ENCODE measurements around the gene COQ8A. TPM values are rescaled to one million over a fixed set of nuclear protein-coding genes. Genes with fewer than 3 reads are reported as not detected.

The COQ8A gene
- total RNA-seq, 4 donors from 2014 or later, result 53.4 to 97.5 (median 72.7) TPM

GRCh38 chr1:226976978-226977642 is 37.0 kb downstream of the COQ8A start:
- WGBS, 2 donors, result 84 to 92% methylated on average over 15 to 21 of the region's 21 CpGs
- no peak overlapping the region for H3K4me3 ChIP-seq (ENCODE audit: low read depth, poor library complexity, severe bottlenecking)
- peak in 1 of 2 donors; percentile 75 for DNase-seq (ENCODE audit: low spot score in 2 of 2)
- intact Hi-C loops (cut with DNase I; ENCODE audit: low total_unique reads), result no loop called here
- TF ChIP-seq, protein P1, sequence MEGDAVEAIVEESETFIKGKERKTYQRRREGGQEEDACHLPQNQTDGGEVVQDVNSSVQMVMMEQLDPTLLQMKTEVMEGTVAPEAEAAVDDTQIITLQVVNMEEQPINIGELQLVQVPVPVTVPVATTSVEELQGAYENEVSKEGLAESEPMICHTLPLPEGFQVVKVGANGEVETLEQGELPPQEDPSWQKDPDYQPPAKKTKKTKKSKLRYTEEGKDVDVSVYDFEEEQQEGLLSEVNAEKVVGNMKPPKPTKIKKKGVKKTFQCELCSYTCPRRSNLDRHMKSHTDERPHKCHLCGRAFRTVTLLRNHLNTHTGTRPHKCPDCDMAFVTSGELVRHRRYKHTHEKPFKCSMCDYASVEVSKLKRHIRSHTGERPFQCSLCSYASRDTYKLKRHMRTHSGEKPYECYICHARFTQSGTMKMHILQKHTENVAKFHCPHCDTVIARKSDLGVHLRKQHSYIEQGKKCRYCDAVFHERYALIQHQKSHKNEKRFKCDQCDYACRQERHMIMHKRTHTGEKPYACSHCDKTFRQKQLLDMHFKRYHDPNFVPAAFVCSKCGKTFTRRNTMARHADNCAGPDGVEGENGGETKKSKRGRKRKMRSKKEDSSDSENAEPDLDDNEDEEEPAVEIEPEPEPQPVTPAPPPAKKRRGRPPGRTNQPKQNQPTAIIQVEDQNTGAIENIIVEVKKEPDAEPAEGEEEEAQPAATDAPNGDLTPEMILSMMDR (IDR thresholded peaks at IDR 0.05), result no peak
- TF ChIP-seq POLR2A (IDR thresholded peaks at IDR 0.05), result no peak

- DNase-seq (ENCODE audit: low spot score in 2 of 2), result peak in 1 of 2 donors; percentile 58
- TF ChIP-seq, protein P1 (IDR thresholded peaks at IDR 0.05), result no peak
- no peak for TF ChIP-seq POLR2A (IDR thresholded peaks at IDR 0.05)
- WGBS, 2 donors, result 92 to 97% methylated on average over 20 of the region's 20 CpGs
These were observed 37.7 kb downstream of the COQ8A start for GRCh38 chr1:226977643-226978431.

DNA sequence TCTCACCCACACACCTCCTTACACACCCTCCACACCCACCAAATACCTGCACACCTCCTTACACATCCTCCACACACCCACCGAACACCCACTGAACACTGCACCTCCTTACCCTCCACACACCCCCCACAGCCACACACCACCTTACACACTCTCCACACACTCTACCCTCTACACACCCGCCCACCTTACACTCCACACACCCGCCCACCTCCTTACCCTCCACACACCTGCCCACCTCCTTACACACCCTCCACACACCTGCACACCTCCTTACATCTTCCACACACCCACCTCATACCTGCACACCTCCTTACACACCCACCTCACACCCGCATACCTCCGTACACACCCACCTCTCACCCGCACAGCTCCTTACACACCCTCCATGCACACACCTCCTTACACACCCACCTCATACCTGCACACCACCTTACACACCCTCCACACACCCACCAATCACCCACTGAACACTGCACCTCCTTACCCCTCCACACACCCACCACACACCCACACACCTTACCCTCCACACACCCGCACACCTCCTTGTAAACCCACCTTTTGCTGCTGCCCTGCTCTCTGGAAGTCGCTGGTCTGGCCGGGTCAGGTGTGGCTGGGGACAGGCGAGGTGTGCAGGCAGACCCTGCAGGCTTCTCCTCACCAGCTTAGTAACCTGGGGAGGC is 38.5 kb downstream of the COQ8A start:
- peak in 1 of 2 donors; percentile 65 for DNase-seq (ENCODE audit: low spot score in 2 of 2)
- intact Hi-C loops (cut with DNase I; ENCODE audit: low total_unique reads), result no loop called here
- H3K4me3 ChIP-seq (ENCODE audit: low read depth, poor library complexity, severe bottlenecking), result no peak overlapping the region
- WGBS, 2 donors, result 94 to 95% methylated on average over 10 of the region's 10 CpGs
- TF ChIP-seq, protein P1 (IDR thresholded peaks at IDR 0.05), result no peak
- TF ChIP-seq POLR2A (IDR thresholded peaks at IDR 0.05), result no peak

More at GRCh38 chr1:226977643-226978431, 37.7 kb downstream of the COQ8A start:
- no peak overlapping the region for H3K4me3 ChIP-seq (ENCODE audit: low read depth, poor library complexity, severe bottlenecking)
- intact Hi-C loops (cut with DNase I; ENCODE audit: low total_unique reads), result no loop called here

GRCh38 chr1:226979115-226979516 is 39.0 kb downstream of the COQ8A start:
- H3K4me3 ChIP-seq (ENCODE audit: low read depth, poor library complexity, severe bottlenecking), result no peak overlapping the region
- WGBS, 2 donors, result 91 to 93% methylated on average over 7 to 15 of the region's 15 CpGs
- no peak for TF ChIP-seq POLR2A (IDR thresholded peaks at IDR 0.05)
- TF ChIP-seq, protein P1 (IDR thresholded peaks at IDR 0.05), result no peak
- DNase-seq (ENCODE audit: low spot score in 2 of 2), result no peak
- intact Hi-C loops (cut with DNase I; ENCODE audit: low total_unique reads), result no loop called here

DNA sequence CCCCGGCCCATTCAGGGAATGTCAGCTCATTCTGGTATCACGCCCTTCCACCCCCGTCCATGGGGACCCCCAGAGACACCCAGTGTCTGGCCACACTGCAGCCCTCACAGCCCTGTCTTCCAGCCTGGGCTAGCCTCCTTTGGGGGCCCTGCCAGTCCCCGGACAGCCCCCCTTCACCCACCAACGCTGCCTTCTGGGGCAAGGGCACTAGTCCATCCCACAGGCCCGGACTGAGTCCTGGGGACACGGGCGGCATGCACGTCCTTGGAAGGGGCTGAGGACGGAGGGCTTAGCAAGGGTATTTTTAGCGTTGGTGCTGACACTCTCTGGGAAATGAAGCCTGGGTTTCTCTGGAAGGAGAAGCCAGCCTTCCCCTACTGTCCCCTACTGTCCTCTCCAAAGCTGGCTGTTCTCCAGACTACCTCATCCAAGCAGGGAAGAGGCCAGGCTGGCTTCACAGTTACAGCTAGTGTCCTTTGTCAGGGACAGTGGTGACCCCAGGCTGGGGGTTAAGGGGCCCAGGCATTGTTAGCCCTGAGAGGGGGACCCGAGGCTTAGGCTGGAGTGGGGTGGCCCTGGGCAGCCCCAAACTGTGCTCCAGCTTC is 39.5 kb downstream of the COQ8A start:
- no peak overlapping the region for H3K4me3 ChIP-seq (ENCODE audit: low read depth, poor library complexity, severe bottlenecking)
- intact Hi-C loops (cut with DNase I; ENCODE audit: low total_unique reads), result no loop called here
- WGBS, 2 donors, result 79 to 86% methylated on average over 11 to 12 of the region's 12 CpGs
- no peak for TF ChIP-seq POLR2A (IDR thresholded peaks at IDR 0.05)
- TF ChIP-seq, protein P1 (IDR thresholded peaks at IDR 0.05), result no peak
- DNase-seq (ENCODE audit: low spot score in 2 of 2), result no peak

All from lower leg skin (tissue), 4 donors.